HG03139 (cell line): ENCODE data around the gene SNX27.
"Not testable (repeated sequence)": the region's sequence is repeated elsewhere in the genome, so short reads cannot be mapped to it uniquely, and the experiment has no call there.

Experiments
- ATAC-seq: cut with Tn5 transposase; IDR thresholded peaks from one replicate; pipeline ENCODE4 v1.9.1; 2021; ENCODE audit not compliant: unreplicated experiment

SNX27 gene

GRCh38 chr1:151602550-151602949, 9.3 kb upstream of the SNX27 start:
- ATAC-seq, result not testable (repeated sequence)

DNA sequence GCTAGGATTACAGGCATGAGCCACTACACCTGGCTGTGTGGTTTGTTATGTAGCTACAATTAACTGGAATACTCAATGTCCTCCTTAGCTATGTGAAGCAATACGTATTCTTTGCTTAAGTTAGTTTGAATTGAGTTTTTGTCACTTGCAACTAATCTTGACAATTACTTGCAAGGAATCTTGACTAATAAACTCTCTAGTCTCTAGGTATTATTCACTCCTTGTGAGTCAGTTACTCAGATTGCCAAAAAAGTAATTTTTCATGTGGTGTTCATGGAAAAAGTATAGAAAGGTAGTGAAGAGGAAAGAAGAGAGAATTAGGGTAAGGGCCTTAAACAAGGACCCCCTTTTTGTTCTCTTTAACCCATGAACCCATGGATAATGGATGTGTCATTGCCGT, 7.6 kb upstream of the SNX27 start:
- ATAC-seq, result no peak

- ATAC-seq, result no peak
These were observed 5.5 kb upstream of the SNX27 start for GRCh38 chr1:151606384-151606783.

- no peak for ATAC-seq
These were observed 5.0 kb upstream of the SNX27 start for GRCh38 chr1:151606857-151607256.

GRCh38 chr1:151610142-151610541, 1.7 kb upstream of the SNX27 start:
- ATAC-seq, result no peak

- ATAC-seq, result no peak
These were observed 511 bp upstream of the SNX27 start for GRCh38 chr1:151611288-151611790.

DNA sequence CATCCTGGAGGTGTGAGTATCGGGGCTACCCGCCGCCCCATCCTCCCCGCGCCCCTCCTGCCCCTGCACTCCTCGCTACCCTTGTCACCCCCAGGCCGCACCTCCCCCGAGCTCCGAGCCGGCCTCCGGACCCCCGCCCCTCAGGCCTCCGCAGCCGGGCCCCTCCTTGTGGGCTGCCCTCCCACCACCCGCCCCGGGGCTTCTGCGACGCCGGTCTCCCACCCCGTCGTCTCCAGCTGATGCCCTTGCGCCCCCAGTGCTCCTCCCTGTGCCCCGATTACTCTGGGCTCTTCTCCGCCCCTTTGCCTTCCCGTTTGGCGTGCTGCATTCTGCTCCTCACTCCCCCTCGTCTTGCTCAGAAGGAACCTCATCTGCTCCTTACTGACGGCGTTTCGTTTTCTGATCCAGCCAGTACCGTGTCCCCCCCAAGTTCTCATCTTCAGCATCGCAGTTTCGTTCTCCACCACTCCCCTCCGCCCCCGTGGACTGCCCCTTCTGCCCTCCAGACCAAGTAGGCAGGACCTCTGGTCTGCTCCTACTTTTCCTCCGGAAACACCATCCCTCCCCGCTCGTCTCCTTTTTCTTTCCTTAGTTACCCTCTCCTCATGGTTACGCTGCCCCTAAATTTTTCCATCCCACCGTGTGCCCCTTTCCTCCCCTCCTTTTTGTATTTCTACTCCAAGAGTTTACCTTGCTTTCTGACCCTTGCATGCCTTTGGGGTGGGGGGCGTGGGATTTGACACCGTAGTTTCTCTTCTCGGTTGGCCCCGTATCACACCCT, 841 bp downstream of the SNX27 start:
- ATAC-seq, result no peak

- ATAC-seq, result no peak
These were observed 1.5 kb downstream of the SNX27 start for GRCh38 chr1:151613282-151613780.

GRCh38 chr1:151615711-151616504, 4.1 kb downstream of the SNX27 start:
- no peak for ATAC-seq

DNA sequence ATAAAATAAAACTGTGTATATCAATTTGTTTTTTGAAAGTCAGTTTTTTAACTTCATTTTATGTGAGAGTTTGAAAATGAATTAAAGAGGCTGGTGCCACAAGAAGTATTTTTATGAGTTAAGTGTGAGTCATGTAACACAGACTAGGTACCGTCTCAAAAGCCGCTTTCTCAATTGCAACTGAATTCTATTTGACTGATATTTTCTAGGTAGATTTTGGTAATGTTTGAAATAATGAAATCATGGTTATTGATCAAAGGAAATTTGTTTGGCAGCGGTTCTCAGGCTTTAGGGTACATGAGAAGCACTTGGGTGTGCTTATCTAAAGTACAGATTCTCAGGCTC, 4.6 kb downstream of the SNX27 start:
- no peak for ATAC-seq

DNA sequence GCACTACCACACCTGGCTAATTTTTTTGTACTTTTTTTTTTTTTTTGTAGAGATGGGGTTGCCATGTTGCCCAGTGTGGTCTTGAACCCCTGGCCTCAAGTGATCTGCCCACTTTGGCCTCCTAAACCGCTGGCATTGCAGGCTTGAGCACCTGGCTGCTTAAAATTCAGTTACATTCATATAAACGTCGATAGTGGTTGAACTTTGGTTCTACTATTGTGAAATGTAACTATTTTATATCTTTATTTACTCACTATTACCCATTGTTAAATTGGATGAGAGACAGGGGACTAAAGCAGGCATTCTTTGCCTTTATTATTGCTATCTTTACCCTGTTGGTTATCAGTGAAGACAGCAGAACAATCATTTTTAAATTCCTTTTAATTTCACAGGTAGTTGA, 6.2 kb downstream of the SNX27 start:
- ATAC-seq, result no peak

GRCh38 chr1:151618470-151618869, 6.6 kb downstream of the SNX27 start:
- no peak for ATAC-seq

DNA sequence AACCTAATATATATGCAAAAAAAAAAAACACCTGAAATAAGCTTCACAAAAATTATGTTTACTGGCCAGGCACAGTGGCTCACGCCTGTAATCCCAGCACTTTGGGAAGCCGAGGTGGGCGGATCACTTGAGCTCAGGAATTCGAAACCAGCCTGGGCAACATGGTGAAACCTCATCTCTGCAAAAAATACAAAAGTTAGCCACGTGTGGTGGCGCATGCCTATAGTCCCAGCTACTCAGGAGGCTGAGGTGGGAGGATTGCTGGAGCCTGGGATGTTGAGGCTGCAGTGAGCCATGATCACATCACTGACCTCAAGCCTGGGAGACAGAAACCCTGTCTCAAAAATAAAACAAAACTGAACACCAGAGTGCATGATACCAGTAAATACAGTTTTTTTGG, 7.1 kb downstream of the SNX27 start:
- not testable (repeated sequence) for ATAC-seq

DNA sequence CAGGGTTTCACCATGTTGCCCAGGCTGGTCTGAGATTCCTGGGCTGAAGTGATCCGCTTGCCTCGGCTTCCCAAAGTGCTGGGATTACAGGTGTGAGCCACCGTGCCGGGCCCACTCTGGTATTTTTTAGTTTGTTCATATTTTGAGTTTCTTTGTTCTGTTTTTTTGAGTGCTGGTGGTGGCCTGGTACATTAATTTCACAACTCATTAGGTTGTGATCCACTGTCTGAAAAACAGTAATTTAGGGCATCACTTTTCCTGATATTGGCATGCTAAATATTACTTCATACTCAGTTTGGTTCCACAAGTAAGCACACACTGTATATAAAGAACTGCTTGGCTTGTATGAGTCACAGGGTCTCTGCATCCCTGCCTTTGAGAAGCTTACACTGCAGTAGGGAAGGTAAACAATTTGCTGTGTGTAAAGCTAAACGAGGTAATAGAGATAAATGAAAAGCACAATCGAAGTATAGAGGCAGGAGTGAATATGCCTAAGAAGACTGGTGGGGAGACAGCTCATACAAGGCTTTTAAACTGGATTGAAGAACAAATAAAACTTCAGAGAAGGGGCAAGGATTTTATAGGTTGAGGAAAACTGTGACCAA, 7.7 kb downstream of the SNX27 start:
- no peak for ATAC-seq

GRCh38 chr1:151620286-151620685, 8.4 kb downstream of the SNX27 start:
- ATAC-seq, result no peak

GRCh38 chr1:151621351-151621750, 9.5 kb downstream of the SNX27 start:
- no peak for ATAC-seq

GRCh38 chr1:151624783-151625182, 12.9 kb downstream of the SNX27 start:
- ATAC-seq, result no peak

GRCh38 chr1:151626740-151627334, 15.0 kb downstream of the SNX27 start:
- ATAC-seq, result no peak

DNA sequence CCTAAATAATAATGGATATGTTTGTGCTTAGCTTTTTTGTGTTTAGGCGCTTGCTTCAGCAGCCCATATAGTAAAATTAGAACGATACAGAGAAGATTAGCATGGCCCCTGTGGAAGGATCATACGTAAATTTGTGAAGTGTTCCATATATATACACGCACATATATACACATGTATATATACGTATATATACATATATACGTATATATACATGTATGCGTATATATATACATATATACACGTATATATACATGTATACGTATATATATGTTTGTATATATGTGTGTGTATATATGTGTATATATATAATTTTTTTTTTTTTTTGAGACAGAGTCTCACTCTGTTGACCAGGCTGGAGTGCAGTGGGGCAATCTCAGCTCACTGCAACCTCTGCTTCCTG, 17.4 kb downstream of the SNX27 start:
- no peak for ATAC-seq

DNA sequence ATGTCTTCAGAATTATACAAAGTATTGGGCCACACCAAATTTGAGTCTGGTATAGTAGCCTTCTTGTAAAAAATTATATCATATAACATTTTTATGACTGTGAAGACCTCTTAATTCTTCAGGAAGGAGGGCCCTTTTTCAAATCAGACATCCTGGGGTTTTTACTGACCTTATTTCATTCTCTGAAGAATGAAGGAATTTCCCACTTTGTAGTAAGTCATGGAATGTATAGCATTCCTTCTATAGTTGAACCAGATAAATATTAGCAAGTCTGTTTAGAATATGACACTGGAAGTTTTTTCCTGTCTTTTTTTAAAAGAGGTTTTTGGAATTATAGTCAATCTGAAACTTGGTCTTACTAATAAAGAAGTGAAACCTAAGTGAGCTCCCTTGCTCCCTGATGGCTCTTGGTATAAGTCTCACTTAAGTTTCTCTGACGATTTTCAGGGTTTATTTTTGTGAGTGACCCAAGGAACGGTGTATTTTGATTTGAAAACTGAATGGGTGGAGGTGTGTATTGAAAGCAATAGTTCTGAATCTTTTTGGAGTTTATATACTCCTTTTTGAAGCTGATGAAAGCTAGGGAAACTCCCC, 23.7 kb downstream of the SNX27 start:
- ATAC-seq, result no peak
